KG1 (cell line): ENCODE measurements around the gene NCS1.
"Not testable (repeated sequence)": the region's sequence is repeated elsewhere in the genome, so short reads cannot be mapped to it uniquely, and the experiment has no call there.

Experiments
- DNase-seq: peaks from one replicate; lab custom pipeline; 2025; lab: John Stamatoyannopoulos, UW

The NCS1 gene

DNA sequence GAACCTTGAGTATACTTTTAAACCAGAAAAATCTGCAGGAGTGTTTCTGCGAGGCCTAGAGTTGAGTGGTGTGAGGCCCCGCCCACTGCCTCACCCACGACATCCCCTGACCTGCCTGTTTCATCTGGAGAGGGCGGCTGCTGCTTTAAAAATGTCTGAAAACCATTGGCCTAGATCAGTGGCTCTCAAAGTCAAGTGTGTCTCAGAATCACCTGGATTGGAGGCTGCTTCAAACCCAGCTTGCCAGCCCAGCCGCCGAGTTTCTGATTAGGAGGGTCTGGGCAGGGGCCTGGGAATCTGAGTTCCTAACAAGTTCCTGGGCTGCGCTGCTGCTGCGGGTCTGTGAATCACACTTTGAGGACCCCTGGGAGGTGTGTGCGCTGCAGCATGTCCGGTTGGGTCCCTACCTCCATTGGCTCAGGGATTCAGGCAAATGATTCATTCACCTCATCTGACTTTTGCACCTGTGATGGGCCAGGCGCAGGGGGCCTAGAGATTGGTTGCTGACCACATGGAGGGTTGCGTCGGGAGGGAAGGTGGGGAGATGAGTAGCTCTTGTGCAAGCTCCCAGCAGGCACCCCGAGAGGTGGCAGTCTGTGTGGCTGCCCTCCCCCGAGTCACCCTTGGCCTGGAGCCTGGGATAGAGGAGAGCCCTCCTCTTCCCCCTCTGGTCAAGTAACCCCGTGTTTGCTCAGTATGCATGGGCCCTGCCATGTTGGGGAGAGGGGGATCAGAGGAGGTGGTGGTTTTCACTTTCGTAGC is 65.7 kb downstream of the NCS1 start:
- DNase-seq: no peak

DNA sequence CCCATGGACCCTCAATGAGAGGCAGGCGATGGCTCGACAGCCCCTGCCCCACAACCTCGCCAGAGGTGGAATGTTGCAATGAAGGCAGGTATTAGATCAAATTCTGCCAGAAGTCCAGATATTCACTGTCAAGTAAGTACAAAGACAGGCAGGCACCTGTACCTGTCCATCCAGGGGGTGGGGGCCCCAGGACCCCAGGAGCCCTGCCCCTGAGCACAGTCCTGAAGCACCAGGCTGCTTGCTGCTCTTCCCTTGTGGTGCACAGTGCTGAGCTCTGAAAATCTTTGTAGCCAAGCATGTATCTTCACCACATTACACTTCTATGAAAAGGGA is 67.1 kb downstream of the NCS1 start:
- DNase-seq: no peak

DNA sequence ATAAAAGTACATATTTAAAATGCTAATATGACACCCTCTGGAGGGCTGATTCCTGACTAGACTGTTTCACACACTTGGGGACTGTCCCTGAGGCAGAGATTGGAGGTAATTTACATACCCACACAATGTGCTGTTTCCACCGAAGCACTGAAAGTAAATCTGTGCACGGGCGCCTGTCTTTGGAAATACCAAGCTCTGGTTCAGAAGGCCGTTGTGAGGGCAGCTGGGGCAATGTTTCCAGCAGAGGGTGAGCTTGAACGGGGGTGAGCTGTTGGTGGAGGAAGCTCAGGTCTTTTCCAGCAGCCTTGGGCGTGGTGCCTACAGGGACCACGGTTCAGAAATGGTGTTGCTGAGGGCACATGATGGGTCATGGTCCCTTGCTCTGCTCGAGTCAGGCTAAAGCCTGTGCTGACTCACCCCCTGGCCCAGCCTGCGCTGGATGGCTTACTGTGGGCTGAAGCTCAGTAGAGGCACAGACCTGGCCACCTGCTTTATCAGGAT is 67.6 kb downstream of the NCS1 start:
- no peak for DNase-seq

DNA sequence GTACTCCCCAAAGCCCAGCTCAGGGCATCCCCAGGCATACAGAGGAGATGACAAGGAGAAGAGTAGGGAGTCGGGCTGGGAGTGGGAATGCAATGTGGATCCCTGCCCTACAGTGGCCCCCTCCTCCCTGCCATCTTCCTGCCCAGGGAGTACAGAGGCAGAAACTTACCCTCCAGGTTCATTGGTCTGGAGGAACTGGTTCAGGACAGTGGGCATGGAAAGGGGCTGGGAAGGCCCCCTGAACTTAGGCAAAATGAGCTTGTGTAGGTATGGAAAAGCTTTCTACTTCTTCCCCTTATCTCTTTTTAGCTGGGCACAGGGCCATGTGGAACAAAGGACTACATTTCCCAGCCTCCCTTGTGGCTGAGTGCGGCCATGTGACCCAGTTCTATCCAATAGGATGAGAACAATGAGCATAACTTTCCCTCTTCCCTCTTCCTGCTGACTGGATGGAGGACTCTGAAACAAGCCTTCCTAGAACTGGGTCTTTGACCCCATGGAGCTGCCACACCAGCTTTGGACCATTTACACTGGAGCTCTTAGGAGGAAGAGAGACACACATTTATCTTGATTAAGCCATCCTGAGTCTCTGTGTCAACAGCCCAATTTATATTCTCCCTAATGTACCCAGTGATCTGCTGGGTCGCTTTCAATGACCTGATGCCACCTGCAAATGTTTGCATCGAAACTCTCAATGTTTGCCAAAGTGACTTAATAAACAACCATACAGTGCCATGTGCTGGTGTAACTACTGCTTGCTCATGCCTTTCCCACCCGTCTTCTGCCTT is 68.4 kb downstream of the NCS1 start:
- no peak for DNase-seq

DNA sequence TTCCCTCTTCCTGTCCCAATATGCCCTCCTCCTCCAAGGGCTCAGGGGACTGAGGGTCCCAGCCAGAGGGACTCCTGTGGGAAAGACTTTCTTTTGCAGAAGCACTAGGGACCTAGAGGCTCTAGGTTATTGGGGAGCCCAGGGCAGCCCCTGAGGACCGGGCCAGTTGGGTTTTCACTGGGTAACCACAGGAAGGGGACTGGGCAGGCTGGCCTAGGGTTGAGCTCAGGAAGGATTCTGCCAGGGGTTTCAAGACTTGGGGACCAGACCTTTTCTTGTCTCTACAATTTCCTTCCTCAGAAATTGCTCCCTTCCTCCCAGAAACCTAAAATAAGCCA is 69.0 kb downstream of the NCS1 start:
- DNase-seq: no peak

DNA sequence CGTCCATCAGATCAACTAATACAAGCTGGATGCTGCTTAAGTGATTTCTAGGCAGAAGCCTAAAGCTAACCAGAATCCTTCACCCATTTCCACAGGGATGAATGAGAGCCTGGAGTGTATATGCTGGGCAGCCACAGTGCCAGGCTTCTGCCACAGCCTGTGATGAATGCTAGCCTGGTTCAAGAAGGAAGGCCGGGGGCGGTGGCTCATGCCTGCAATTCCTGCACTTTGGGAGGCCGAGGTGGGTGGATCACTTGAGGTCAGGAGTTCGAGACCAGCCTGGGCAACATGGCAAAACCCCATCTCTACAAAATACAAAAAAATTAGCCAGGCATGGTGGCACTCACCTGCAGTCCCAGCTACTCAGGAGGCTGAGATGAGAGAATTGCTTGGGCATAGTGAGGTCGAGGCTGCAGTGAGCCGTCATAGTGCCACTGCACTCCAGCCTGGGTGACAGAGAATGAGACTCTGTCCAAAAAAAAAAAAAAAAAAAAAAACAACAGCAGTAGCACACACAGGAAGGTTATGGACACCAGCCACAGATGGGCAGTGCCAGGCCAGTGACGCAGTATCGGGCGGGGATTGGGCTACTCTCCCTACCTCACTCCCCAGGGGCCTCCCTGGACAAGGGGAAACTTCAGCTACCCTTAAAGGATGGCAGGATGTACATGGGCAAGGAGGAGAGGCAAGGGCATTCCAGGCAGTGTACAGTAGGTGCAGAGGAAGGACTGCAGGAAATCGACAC is 70.2 kb downstream of the NCS1 start:
- DNase-seq: no peak

DNA sequence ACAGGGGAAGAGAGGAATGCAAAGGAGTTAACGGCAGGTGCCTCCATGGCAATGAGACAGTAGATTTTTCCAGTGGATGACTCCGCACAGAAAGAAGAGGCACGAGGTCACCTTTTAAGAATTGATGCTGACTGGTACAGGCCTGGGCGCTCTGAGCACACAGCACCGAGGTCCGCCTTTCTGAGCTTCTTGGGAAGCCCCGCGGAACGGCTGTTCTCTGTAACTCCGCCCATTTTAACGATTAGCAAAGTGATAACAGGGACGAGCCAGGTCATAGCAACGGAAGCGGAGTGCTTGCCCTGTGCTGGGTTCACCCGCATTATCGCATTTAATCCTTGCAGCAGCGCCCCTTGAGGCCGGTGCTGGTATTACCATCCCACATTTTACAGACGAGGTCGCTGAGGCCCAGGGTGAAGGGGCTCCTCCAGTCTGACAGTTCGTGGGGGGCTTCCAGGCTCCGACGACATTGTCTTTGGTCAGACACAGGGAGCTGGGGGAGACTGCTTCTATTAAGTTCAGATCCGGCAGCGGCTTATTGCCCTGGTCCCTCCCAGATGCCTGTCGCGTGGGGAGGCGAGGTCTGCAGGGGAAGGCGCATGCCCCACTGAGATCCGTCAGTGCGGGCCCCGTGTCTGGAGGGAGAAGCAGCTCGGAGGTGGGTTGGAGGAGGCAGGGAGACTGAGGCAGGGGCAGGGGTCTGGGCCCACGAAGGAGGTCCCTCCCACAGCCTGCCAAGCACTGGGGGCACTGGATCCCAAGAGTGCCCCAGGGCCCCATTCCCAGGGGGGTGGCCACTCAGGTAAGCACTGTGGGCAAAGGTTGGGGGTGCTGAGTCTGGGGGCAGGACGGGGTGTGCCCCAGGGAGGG is 71.0 kb downstream of the NCS1 start:
- no peak for DNase-seq

DNA sequence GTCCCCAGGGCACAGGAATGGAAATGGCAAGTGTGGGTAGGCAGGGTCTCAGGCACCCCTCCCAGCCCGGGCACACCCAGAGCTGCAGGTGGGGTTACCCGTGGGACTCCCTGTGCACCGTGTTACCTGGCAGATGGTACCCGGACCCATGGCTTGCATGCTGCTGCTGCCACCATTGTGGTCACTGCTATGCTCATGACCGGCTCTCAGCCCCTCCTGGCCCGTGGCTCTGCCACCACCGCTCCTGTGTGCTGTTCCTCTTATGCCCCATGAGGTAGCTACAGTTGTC is 71.6 kb downstream of the NCS1 start:
- DNase-seq: no peak

DNA sequence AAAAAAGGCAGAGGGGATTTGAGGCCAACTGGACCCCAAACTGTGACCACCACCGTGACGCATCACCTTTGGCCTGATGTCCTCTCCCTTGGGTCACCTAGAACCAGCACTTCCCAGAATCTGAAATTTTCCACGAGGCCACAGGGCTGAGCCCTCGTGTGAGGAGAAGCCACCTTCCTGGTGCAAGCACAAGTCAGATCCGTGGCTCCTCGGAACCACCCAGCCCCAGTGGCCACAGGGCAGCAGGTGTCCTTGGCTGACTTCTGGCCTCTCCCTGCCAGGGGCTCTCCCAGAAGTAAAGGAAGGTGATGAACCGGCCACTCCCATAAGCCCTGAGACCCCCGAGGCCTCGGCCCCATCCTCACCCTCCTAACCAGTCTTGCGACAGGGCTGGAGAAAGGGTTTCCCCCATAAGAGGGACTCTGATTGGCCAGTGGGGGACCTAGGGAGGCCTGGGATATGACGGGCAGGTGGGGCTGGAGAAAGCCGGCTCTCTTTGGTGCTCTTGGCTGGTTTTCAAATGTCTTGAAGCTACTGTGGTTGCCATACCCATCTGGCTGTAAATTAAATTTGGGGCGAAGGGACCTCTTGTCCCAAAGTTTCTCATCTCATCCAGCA is 72.5 kb downstream of the NCS1 start:
- DNase-seq: no peak

DNA sequence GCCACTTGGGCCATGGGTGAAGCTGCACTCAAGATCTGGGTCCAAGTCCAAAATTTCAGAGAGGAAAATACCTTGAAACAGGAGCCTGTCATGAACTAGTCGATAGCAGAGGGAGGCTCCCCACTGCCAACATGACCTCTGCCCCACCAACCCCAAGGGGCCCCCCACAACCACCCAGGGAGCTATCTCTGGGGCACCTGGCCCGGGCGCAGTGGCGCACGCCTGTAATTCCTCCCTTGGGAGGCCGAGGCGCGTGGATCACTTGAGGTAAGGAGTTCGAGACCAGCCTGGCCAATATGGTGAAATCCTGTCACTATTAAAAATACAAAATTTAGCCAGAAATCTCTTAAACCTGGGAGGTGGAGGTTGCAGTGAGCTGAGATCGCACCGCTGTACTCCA is 73.3 kb downstream of the NCS1 start:
- no peak for DNase-seq

DNA sequence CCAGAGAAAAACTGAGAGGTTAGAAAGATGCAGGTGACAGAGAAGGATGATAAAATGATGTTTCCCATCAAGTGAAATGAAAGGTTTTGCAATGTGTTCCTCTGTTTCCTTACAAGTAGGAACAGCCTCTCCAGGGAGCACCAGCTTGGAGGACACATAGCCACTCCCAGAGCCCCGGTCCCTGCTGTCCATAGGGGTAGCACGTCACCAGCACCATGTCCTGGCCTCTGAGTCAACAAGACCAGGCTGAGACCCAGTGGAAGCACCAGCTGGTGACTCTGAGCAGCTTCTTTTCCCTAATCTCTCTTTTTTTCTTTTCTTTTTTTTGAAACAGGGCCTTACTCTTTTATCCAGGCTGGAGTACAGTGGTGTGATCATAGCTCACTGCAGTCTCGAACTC is 73.9 kb downstream of the NCS1 start:
- no peak for DNase-seq

DNA sequence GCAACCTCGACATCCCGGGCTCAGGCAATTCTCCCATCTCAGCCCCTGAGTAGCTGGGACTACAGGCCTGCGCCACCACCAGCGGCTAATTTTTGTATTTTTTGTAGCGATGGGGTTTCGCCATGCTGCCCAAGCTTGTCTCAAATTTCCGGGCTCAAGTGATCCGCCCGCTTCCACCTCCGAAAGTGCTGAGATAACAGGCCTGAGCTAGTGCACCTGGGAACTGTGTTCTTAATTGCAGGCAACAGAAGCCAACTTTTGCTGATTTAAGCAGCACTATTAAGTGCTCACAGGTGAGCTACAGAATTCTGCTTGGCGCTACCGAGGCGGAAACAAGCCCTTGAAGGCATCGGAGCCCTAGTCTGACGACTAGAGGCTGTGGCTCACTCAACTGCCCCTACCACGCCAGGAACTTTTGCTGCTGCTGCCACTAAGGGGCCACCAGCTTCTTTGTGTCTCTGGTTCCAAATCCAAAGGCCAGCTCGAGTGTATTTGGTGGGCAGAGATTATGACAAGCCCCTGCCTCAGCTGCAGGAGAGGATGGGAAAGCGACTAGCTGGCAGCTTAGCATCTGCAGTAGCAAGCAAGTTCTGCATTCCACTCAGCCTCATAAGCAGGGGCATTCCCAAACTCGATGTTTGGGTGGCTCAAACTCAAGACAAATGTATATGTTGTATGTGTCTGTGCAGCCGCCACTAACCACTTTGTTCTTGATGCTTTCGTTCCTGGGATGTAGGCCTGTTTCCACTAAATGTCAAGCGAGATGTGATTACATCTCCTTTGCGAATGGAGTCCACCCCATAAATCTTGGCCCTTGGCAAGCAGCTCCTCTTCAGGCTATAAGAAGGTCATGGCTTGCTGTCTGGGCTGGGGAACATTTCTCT is 82.8 kb downstream of the NCS1 start:
- no peak for DNase-seq

DNA sequence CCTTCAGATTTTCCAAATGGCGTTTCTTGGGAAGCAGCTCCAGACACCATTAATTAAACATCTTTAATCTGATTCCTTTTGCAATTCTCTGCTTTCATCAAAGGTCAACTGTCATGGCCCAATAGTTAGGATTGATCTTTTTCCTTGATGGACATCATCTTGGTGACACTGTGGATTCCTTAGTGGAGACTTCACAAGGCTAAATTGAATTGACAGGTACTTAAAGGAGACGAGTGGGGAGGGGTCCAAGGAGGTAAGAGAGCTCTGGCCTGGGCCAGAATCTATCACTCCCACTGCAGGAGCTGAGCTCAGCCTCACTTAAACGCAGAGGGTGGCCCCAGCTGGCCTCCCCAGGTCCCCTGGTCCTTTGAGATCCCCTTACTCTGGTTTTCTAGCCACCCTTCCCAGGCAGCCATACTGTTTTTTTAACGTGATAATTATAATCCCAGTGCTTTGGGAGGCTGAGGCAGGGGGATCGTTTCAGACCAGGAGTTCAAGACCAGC is 83.5 kb downstream of the NCS1 start:
- no peak for DNase-seq

DNA sequence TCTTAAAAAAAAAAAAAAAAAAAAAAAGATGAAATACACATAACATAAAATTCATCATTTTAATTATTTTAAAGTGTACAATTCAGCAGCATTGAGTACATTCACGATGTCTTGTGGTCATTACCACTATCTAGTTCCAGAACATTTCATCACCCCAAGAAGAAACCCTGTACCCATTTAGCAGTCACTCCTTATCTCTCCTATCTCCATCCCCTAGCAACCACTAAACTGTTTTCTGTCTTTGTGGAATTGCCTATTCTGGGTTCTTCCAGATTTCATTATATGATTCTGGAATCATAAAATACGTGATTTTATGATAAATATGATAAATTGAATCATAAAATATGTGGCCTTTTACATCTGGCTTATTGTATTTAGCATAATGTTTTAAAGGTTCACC is 84.4 kb downstream of the NCS1 start:
- DNase-seq: no peak

DNA sequence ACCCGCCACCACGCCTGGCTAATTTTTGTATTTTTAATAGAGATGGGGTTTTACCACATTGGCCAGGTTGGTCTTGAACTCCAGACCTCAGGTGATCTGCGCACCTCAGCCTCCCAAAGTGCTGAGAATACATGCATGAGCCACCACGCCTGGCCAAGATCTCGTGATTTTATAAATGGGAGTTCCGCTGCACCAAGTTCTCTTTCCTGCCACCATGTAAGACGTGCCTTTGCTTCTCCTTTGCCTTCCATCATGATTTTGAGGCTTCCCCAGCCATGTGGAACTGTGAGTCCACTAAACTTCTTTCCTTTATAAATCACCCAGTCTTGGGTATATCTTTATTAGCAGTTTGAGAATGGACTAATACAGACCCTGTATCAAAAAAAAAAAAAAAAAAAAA is 85.9 kb downstream of the NCS1 start:
- not testable (repeated sequence) for DNase-seq

DNA sequence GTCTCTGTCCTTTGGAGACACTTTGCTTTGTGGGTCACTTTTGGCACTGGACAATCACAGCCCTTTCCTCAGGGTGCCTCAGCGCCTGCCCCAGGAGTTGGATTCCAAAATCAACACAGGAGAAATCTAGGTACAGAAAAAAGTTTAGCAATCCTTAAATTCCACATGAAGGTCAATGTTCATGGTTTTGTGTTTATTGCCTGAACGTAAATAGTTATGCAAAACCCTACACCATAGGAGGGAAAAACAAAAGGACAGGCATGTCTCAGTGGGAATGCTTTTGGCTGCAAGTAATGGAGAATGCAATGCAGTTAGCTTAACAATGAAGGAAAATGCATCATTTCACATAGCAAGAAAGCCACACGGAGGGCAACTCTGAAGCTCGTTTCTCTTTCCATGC is 86.8 kb downstream of the NCS1 start:
- DNase-seq: no peak

DNA sequence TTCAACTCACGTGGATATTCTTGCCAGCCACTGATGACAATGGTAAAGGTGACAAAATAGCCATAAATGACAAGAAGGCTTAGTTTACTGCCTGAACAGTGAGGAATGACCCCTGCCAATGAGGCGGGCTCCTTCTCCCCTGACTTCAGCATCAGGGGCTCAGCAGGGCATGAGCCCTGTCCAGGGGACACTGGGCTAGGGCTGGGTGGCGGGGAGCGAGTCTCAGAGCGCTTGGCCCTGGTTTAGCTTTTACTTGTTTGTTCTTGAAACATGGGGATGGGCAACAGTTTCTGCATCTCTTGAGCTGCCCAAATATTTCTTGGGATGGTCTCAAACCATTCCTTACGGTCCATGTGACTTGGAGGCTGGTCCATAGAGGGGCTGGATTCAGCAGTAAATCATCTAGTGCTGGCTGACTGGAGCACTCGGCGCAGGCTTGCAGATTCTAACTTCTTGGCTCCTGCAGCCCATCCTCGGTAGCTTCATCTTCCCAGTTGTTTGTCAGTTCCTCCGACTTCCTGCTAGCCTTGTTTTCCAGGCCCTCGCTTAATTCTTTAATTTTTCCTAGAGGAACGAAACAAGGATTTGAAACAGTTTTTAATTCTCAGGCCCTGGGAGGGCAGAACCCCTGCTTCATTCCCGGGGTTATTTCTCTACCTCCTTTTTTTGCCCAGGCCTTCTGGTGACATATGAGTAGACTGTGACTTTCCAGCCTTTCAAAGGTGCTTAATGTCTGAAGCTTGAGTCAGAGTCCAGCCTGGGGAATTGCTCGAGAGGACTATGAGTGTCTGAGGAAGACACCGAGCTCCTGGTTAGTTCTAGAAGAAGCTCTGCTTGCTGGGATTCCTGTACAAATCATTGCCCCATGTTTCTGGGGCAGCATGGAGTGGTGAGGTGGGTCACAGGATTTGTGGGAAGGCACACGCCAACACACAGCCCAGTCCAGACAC is 88.9 kb downstream of the NCS1 start:
- no peak for DNase-seq

DNA sequence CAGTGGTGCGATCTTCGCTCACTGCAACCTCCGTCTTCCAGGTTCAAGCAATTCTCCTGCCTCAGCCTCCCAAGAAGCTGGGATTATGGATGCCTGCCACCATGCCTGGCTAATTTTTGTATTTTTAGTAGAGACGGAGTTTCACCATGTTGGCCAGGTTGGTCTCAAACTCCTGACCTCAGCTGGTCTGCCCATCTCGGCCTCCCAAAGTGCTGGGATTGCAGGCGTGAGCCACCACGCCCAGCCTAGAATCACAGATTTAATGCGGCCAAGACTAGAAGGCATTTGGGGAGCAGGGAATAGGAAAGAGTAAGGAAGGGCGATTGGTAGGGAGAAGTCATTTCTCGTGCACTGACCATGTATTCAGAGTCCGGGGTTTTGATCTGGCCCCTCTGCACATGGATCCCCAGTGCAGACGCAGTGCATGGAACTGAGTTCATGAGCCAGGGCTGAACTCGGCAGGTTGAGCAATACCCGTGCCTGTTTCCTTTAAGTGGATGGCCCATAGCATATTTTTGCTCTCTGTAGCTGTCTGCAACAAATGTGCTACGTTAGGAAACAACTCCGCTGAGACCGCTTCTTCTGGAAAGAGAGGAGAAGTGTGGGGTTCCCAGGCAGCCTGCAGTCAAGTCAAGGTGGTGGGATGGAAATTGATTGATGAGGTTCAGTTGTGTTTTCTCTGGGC is 90.0 kb downstream of the NCS1 start:
- DNase-seq: no peak

DNA sequence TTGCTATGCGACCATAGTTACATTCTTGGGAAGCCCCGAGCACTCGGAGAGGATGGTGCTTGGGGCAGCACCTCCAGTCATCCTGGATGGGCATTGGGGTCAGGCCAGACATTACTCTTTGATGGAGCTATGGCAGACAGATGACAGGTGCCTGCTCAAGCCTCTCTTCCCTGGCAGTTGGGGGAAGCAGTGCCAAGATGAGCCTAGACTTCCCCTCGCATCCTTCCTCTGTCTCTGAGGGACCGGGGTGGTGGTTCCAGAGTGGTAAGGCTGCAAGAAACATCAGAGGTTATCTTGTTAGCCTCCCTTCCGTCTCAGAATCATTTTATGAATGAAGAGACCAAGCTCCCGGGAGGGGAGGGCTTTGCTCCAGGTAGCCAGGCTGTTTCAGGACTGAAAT is 90.6 kb downstream of the NCS1 start:
- DNase-seq: no peak
